ENCODE data around the gene FNDC3A.

The FNDC3A gene

GRCh38 chr13:49226613-49227012 is 250.9 kb downstream of the FNDC3A start:
- Histone ChIP-seq H3K27ac (no peak overlapping the region), H3K27me3 (no peaks in the 10 kb centered on the region), H3K36me3 (no peaks in the 10 kb centered on the region), H3K4me3 (ENCODE audit: low read depth in 1 of 2, low read length in 1 of 2) (no peak overlapping the region), H3K4me1 (ENCODE audit: control insufficient read depth in 1 of 2, insufficient read depth in 1 of 2, low read depth in 1 of 2, low read length in 1 of 2) (peaks cover 33 to 36% of the 10 kb centered on the region in 2 experiments), H3K9me3 (no peaks in the 10 kb centered on the region)
- TF ChIP-seq CTCF (IDR thresholded peaks at IDR 0.05), result no peak

GRCh38 chr13:49234741-49235140 is 259.0 kb downstream of the FNDC3A start:
- TF ChIP-seq CTCF (IDR thresholded peaks at IDR 0.05), result no peak
- Histone ChIP-seq H3K27ac (no peak overlapping the region), H3K36me3 (no peaks in the 10 kb centered on the region), H3K9me3 (no peaks in the 10 kb centered on the region), H3K4me1 (ENCODE audit: control insufficient read depth in 1 of 2, insufficient read depth in 1 of 2, low read depth in 1 of 2, low read length in 1 of 2) (peaks cover 4 to 9% of the 10 kb centered on the region in 2 experiments), H3K4me3 (ENCODE audit: low read depth in 1 of 2, low read length in 1 of 2) (no peak overlapping the region), H3K27me3 (no peaks in the 10 kb centered on the region)

GRCh38 chr13:49235856-49236431 is 260.2 kb downstream of the FNDC3A start:
- no peaks in the 10 kb centered on the region for H3K9me3 ChIP-seq
- no peak for TF ChIP-seq CTCF (IDR thresholded peaks at IDR 0.05)
- H3K4me3 ChIP-seq (ENCODE audit: low read depth in 1 of 2, low read length in 1 of 2), result no peak overlapping the region
- no peaks in the 10 kb centered on the region for H3K36me3 ChIP-seq
- no peak overlapping the region for H3K27ac ChIP-seq
- H3K27me3 ChIP-seq, result no peaks in the 10 kb centered on the region
- H3K4me1 ChIP-seq (ENCODE audit: control insufficient read depth in 1 of 2, insufficient read depth in 1 of 2, low read depth in 1 of 2, low read length in 1 of 2), result peaks cover 4 to 9% of the 10 kb centered on the region in 2 experiments

GRCh38 chr13:49238621-49239020 is 262.9 kb downstream of the FNDC3A start:
- H3K4me3 ChIP-seq (ENCODE audit: low read depth in 1 of 2, low read length in 1 of 2), result no peak overlapping the region
- H3K27me3 ChIP-seq, result no peaks in the 10 kb centered on the region
- H3K9me3 ChIP-seq, result no peaks in the 10 kb centered on the region
- H3K4me1 ChIP-seq (ENCODE audit: control insufficient read depth in 1 of 2, insufficient read depth in 1 of 2, low read depth in 1 of 2, low read length in 1 of 2), result peaks cover 4 to 9% of the 10 kb centered on the region in 2 experiments
- no peak for TF ChIP-seq CTCF (IDR thresholded peaks at IDR 0.05)
- no peaks in the 10 kb centered on the region for H3K36me3 ChIP-seq
- H3K27ac ChIP-seq, result no peak overlapping the region

GRCh38 chr13:49240017-49240416 is 264.3 kb downstream of the FNDC3A start:
- Histone ChIP-seq H3K4me3 (ENCODE audit: low read depth in 1 of 2, low read length in 1 of 2) (no peak overlapping the region), H3K9me3 (no peaks in the 10 kb centered on the region), H3K4me1 (ENCODE audit: control insufficient read depth in 1 of 2, insufficient read depth in 1 of 2, low read depth in 1 of 2, low read length in 1 of 2) (peaks cover 8% of the 10 kb centered on the region in 2 experiments), H3K36me3 (no peaks in the 10 kb centered on the region), H3K27ac (no peak overlapping the region), H3K27me3 (no peaks in the 10 kb centered on the region)
- peak; percentile 57 for TF ChIP-seq CTCF (IDR thresholded peaks at IDR 0.05)

Data from neutrophil (primary cell).